HepG2 (cell line): ENCODE results near the gene UBR3. TPM values are rescaled to one million over a fixed set of nuclear protein-coding genes. Genes with fewer than 3 reads are reported as not detected.

Experiments
- ATAC-seq: fragments of 200-7000 bp; cut with Tn5 transposase; 3 replicates; pipeline ENCODE4 v1.9.1; 2020; ENCODE audit warnings: mild to moderate bottlenecking, moderate library complexity
- BruUV-seq: library from RNA; stranded (reverse); fragments of 400-500 nt; replicated peaks from 2 replicates; lab custom pipeline; 2021; lab: Mats Ljungman, UMichigan
- CTCF ChIA-PET: fragments of 300-600 bp; formaldehyde crosslinking; extraction: SDS; loops from one replicate; lab custom pipeline; 2021; ENCODE audit warnings: low total read pairs, inconsistent platforms, low intra/inter-chr PET ratio; lab: Yijun Ruan, JAX
- POLR2A ChIA-PET: fragments of 350-600 bp; sonication (Branson Sonifier 250); formaldehyde crosslinking; loops from one replicate; lab custom pipeline; 2020; ENCODE audit warnings: antibody characterized with exemption, inconsistent platforms; lab: Yijun Ruan, JAX
- DNase-seq: peaks from one replicate; pipeline ENCODE4 v3.0.0-alpha.2; 2015; ENCODE audit warnings: low spot score
- FAIRE-seq: peaks from 3 replicates; lab custom pipeline; 2011; peaks lifted over from hg19 to GRCh38; lab: Jason Lieb, UNC
- H2AFZ ChIP-seq: one replicate; pipeline ENCODE4 v1.6.1; 2011; ENCODE audit warnings: low read length, inconsistent platforms
- H3K27ac ChIP-seq: fragments of 300-600 bp; 3 replicates; pipeline ENCODE4 v1.8.0; 2011; ENCODE audit warnings: mixed run types, mild to moderate bottlenecking, mixed read lengths, low read length, inconsistent platforms; ENCODE audit not compliant: insufficient read depth; ENCODE audit errors: extremely low read length
- H3K27me3 ChIP-seq, 2 experiments: fragments of 200-600 bp in 1 of 2; 2 replicates in 1 of 2; 3 replicates in 1 of 2; pipeline versions ENCODE4 v1.6.0 to v1.8.0; 2011; ENCODE audit warnings: low read length in 2 of 2, mild to moderate bottlenecking in 2 of 2, moderate library complexity in 2 of 2, inconsistent platforms in 1 of 2; ENCODE audit not compliant: insufficient read depth in 2 of 2, control insufficient read depth in 1 of 2
- H3K36me3 ChIP-seq, 2 experiments: fragments of 200-600 bp in 1 of 2; replicated peaks in 1 of 2; 2 replicates in 1 of 2; 3 replicates in 1 of 2; pipeline versions ENCODE4 v1.5.1 to v1.8.0; 2011; ENCODE audit warnings: low read length in 2 of 2, inconsistent platforms in 1 of 2; ENCODE audit not compliant: insufficient read depth in 2 of 2, control insufficient read depth in 1 of 2
- H3K4me1 ChIP-seq: 2 replicates; pipeline ENCODE4 v1.5.1; 2012; ENCODE audit warnings: low read length, inconsistent platforms; ENCODE audit not compliant: insufficient read depth
- H3K4me2 ChIP-seq: 2 replicates; pipeline ENCODE4 v1.6.0; 2011; ENCODE audit warnings: low read depth, low read length, inconsistent platforms
- H3K4me3 ChIP-seq, 3 experiments: fragments of 200-600 bp in 1 of 3; sonication (generic), shearing (Covaris generic) in 1 of 3; replicated peaks in 1 of 3; 2 replicates each; pipeline ENCODE4 v1.5.1; 2011 to 2016; ENCODE audit warnings: low read length in 3 of 3, inconsistent platforms in 2 of 3, low read depth in 2 of 3, mild to moderate bottlenecking in 2 of 3, control low read depth in 1 of 3, mixed read lengths in 1 of 3; ENCODE audit not compliant: insufficient read depth in 1 of 3
- H3K79me2 ChIP-seq: one replicate; pipeline ENCODE4 v1.6.1; 2011; ENCODE audit warnings: low read length, inconsistent platforms; ENCODE audit not compliant: insufficient read depth
- H3K9ac ChIP-seq: 2 replicates; pipeline ENCODE4 v1.6.0; 2011; ENCODE audit warnings: mild to moderate bottlenecking, low read depth, low read length, inconsistent platforms; ENCODE audit not compliant: insufficient read depth
- H3K9me3 ChIP-seq: 2 replicates; pipeline ENCODE4 v1.5.1; 2012; ENCODE audit warnings: mild to moderate bottlenecking, low read length
- H4K20me1 ChIP-seq: 2 replicates; pipeline ENCODE4 v1.6.0; 2011; ENCODE audit warnings: inconsistent platforms, mild to moderate bottlenecking, low read length, moderate library complexity; ENCODE audit not compliant: insufficient read depth
- BCLAF1 ChIP-seq: fragments of 450-650 bp; IDR thresholded peaks from 2 replicates; pipeline ENCODE4 v1.6.1; 2017; ENCODE audit warnings: mild to moderate bottlenecking
- CEBPB ChIP-seq: IDR thresholded peaks from 2 replicates; pipeline ENCODE4 v1.6.1; 2011; ENCODE audit warnings: low read depth, low read length, improper control_type of control experiment, borderline replicate concordance
- CEBPG ChIP-seq: IDR thresholded peaks from 2 replicates; pipeline ENCODE4 v1.6.1; 2016
- CREB1 ChIP-seq, 2 experiments: fragments of 450-650 bp in 1 of 2; IDR thresholded peaks; 2 replicates each; pipeline ENCODE4 v1.6.1; 2016 to 2017; ENCODE audit warnings: control low read depth in 1 of 2, mild to moderate bottlenecking in 1 of 2, missing compliant biosample characterization in 1 of 2, missing genetic modification characterization in 1 of 2
- E2F1 ChIP-seq: sonication (generic); formaldehyde crosslinking; IDR thresholded peaks from 2 replicates; pipeline ENCODE4 v1.5.0; 2020; ENCODE audit warnings: missing genetic modification reagents
- HHEX ChIP-seq: IDR thresholded peaks from 2 replicates; pipeline ENCODE4 v1.6.1; 2016; ENCODE audit warnings: control low read depth
- RARA ChIP-seq: IDR thresholded peaks from 2 replicates; pipeline ENCODE4 v1.6.1; 2016; ENCODE audit warnings: missing genetic modification reagents, missing compliant biosample characterization
- REPIN1 ChIP-seq: sonication (generic); formaldehyde crosslinking; IDR thresholded peaks from 2 replicates; pipeline ENCODE4 v1.8.0; 2022; ENCODE audit warnings: missing genetic modification reagents, low read depth, mild to moderate bottlenecking, borderline replicate concordance
- RFX5 ChIP-seq: IDR thresholded peaks from 2 replicates; pipeline ENCODE4 v1.6.1; 2011; ENCODE audit warnings: low read depth, low read length, improper control_type of control experiment
- RFXANK ChIP-seq: IDR thresholded peaks from 2 replicates; pipeline ENCODE4 v1.6.1; 2016
- SMYD3 ChIP-seq: sonication (generic); formaldehyde crosslinking; IDR thresholded peaks from 2 replicates; pipeline ENCODE4 v1.8.1; 2023; ENCODE audit warnings: mild to moderate bottlenecking, missing genetic modification reagents
- SOX6 ChIP-seq, 2 experiments: fragments of 450-650 bp in 1 of 2; sonication (generic) in 1 of 2; formaldehyde crosslinking in 1 of 2; IDR thresholded peaks; 2 replicates each; pipeline versions ENCODE4 v1.4.0 to v1.6.1; 2017 to 2020; ENCODE audit warnings: antibody characterized with exemption in 1 of 2, mild to moderate bottlenecking in 1 of 2, missing genetic modification reagents in 1 of 2
- SP4 ChIP-seq: sonication (generic); formaldehyde crosslinking; IDR thresholded peaks from 2 replicates; pipeline ENCODE4 v1.8.1; 2023; ENCODE audit warnings: mild to moderate bottlenecking, missing genetic modification reagents
- TAF15 ChIP-seq: fragments of 200-400 bp; formaldehyde crosslinking; IDR thresholded peaks from one replicate; pipeline ENCODE4 v1.6.1; 2018; ENCODE audit warnings: mild to moderate bottlenecking, low read depth, low read length; ENCODE audit not compliant: poor library complexity, severe bottlenecking
- THAP8 ChIP-seq: sonication (generic); formaldehyde crosslinking; IDR thresholded peaks from 2 replicates; pipeline ENCODE4 v1.5.1; 2020; ENCODE audit warnings: missing genetic modification reagents, mild to moderate bottlenecking, borderline replicate concordance
- TSC22D2 ChIP-seq: sonication (generic); formaldehyde crosslinking; IDR thresholded peaks from 2 replicates; pipeline ENCODE4 v1.5.1; 2020; ENCODE audit warnings: missing genetic modification reagents, mild to moderate bottlenecking, borderline replicate concordance
- ZBTB2 ChIP-seq: sonication (generic); formaldehyde crosslinking; IDR thresholded peaks from 2 replicates; pipeline ENCODE4 v1.8.0; 2022; ENCODE audit warnings: low read depth, missing genetic modification reagents
- ZNF253 ChIP-seq: sonication (generic); formaldehyde crosslinking; IDR thresholded peaks from 2 replicates; pipeline ENCODE4 v1.8.0; 2022; ENCODE audit warnings: mild to moderate bottlenecking, missing genetic modification reagents, borderline replicate concordance
- ZNF790 ChIP-seq: sonication (generic); formaldehyde crosslinking; IDR thresholded peaks from 2 replicates; pipeline ENCODE4 v1.8.0; 2022; ENCODE audit warnings: missing genetic modification reagents, mild to moderate bottlenecking, borderline replicate concordance
- WGBS: methylation state at CpG from one replicate; pipeline ENCODE4 v1.1.6; 2017; ENCODE audit warnings: low lambda C conversion rate; 5-methylcytosine and 5-hydroxymethylcytosine counted together
- in situ Hi-C: cut with HindIII; loops from 2 replicates; pipeline ENCODE4 v1.10.0; 2017; ENCODE audit warnings: low pct_unique_long_range_greater_than_20kb; ENCODE audit not compliant: extremely low pct_ligation_motif_present
- intact Hi-C: fragments of 100-400 bp; cut with micrococcal nuclease; formaldehyde crosslinking; loops from one replicate; pipeline ENCODE4 v1.10.0; 2022; ENCODE audit not compliant: unreplicated experiment
- polyA plus RNA-seq, 8 experiments: library from polyadenylated mRNA; depleted of rRNA in 3 of 8; stranded (reverse) in 7 of 8; unstranded in 1 of 8; fragments of >200 nt; fragmentation: Illumina TruSeq in 4 of 8; extraction: Trizol in 4 of 8; gene quantifications; 2 replicates each; pipeline versions ENCODE4 v1.2.1 to v1.2.3, GENCODE V29; 2011 to 2016; ENCODE audit warnings: low read depth in 4 of 8, missing spikeins in 1 of 8, mixed read lengths in 1 of 8; ENCODE audit not compliant: insufficient read depth in 1 of 8
- total RNA-seq, 5 experiments: library from RNA; depleted of rRNA; stranded (reverse); fragments of >200 nt; fragmentation: Illumina TruSeq; extraction: Trizol; gene quantifications; 2 replicates each; pipeline ENCODE4 v1.2.3, GENCODE V29; 2016; ENCODE audit warnings: low read depth in 1 of 5

UBR3 gene
- total and polyA plus RNA-seq, 2 of the 13 experiments (the other 11 are each of a cell fraction or from before 2014, with no cell fraction given): 15.1 to 28.0 TPM

- FAIRE-seq: no peak
- Histone ChIP-seq H3K9ac (no peak overlapping the region), H3K4me3 (no peak overlapping the region), H3K4me2 (no peak overlapping the region), H3K4me1 (no peaks in the 10 kb centered on the region), H3K36me3 (no peaks in the 10 kb centered on the region), H3K9me3 (peaks cover 23% of the 10 kb centered on the region), H3K79me2 (no peaks in the 10 kb centered on the region), H2AFZ (no peak overlapping the region), H4K20me1 (no peaks in the 10 kb centered on the region), H3K27me3 (peaks cover 2 to 35% of the 10 kb centered on the region in 2 experiments; a peak in 4 of 5 replicates), H3K27ac (no peak overlapping the region)
- in situ Hi-C loops: no loop called here
- ATAC-seq: no peak
- ChIA-PET CTCF (no interaction called here), POLR2A (no interaction called here)
- intact Hi-C loops: no loop called here
- WGBS: 17% methylated on average over 10 of the region's 10 CpGs
- BruUV-seq: no TSS peak
- no peak for DNase-seq
- TF ChIP-seq SOX6 (IDR thresholded peaks at IDR 0.05): no peak
- TF ChIP-seq SOX6 (CRISPR knock-in tag; IDR thresholded peaks at IDR 0.05): no peak
- no peak for TF ChIP-seq E2F1
- peak; percentile 69 for TF ChIP-seq CEBPB
- no peak for TF ChIP-seq RARA
- TF ChIP-seq RFXANK: peak; percentile 95
- TF ChIP-seq ZNF790: no peak
- TF ChIP-seq TAF15: no peak
- no peak for TF ChIP-seq REPIN1
- no peak for TF ChIP-seq TSC22D2 (CRISPR knock-in tag)
- TF ChIP-seq THAP8 (CRISPR knock-in tag): no peak
- TF ChIP-seq SMYD3: no peak
- 0 out of 2 replicates have a peak, but pooled peaks have one; percentile 28 for TF ChIP-seq CREB1 (IDR thresholded peaks at IDR 0.05)
- 0 out of 2 replicates have a peak, but pooled peaks have one; percentile 19 for TF ChIP-seq CREB1 (CRISPR knock-in tag; IDR thresholded peaks at IDR 0.05)
- TF ChIP-seq ZNF253 (CRISPR knock-in tag): no peak
- TF ChIP-seq HHEX (CRISPR knock-in tag): peak; percentile 33; the same call in 1 of the 2 replicates
- TF ChIP-seq BCLAF1: no peak
- no peak for TF ChIP-seq SP4 (CRISPR knock-in tag)
- TF ChIP-seq CEBPG (CRISPR knock-in tag): peak; percentile 53; the same call in 1 of the 2 replicates
- peak; percentile 88 for TF ChIP-seq RFX5
- TF ChIP-seq ZBTB2: no peak
These were observed 288.4 kb downstream of the UBR3 start for GRCh38 chr2:170115501-170116229.
